Upper lobe of right lung (tissue), 1 donor: ENCODE measurements around the gene PRKCE. TPM values are rescaled to one million over a fixed set of nuclear protein-coding genes. Genes with fewer than 3 reads are reported as not detected.

ENCODE experiments used
- ATAC-seq: fragments of 200-7000 bp; cut with Tn5 transposase; one replicate; pipeline ENCODE4 v1.9.1; 2020; ENCODE audit warnings: mild to moderate bottlenecking, moderate library complexity
- DNase-seq: peaks from one replicate; pipeline ENCODE4 v3.0.0-alpha.2; 2020
- H3K27ac ChIP-seq: fragments of 200-600 bp; one replicate; pipeline ENCODE4 v1.8.0; 2022
- H3K27me3 ChIP-seq: fragments of 200-600 bp; one replicate; pipeline ENCODE4 v1.8.0; 2022; ENCODE audit warnings: mild to moderate bottlenecking
- H3K36me3 ChIP-seq: fragments of 200-600 bp; one replicate; pipeline ENCODE4 v1.8.0; 2022
- H3K4me1 ChIP-seq: fragments of 200-600 bp; one replicate; pipeline ENCODE4 v1.8.0; 2022
- H3K4me3 ChIP-seq: fragments of 200-600 bp; one replicate; pipeline ENCODE4 v1.8.0; 2022; ENCODE audit warnings: mild to moderate bottlenecking
- H3K9me3 ChIP-seq: fragments of 200-600 bp; one replicate; pipeline ENCODE4 v1.8.0; 2022
- intact Hi-C: fragments of 100-400 bp; cut with DNase I; formaldehyde crosslinking; loops from one replicate; pipeline ENCODE4 v1.11.0; 2022
- total RNA-seq: library from RNA; stranded (reverse); fragmentation: NEBNext Ultra II Directional; extraction: Animal tissue kit (Norgen Biotek cat#: 25700); gene quantifications from one replicate; pipeline ENCODE4 v1.2.1, GENCODE V29; 2021
- TF ChIP-seq, protein P1 (sequence below): fragments of 200-600 bp; IDR thresholded peaks from one replicate; pipeline ENCODE4 v1.8.0; 2022; ENCODE audit warnings: antibody characterized with exemption
- donor health status: DM: no; HTN: yes; CAD: no; lungs with severe emphysema.

The PRKCE gene
- total RNA-seq, 1 donor from 2014 or later, result 65.6 TPM

DNA sequence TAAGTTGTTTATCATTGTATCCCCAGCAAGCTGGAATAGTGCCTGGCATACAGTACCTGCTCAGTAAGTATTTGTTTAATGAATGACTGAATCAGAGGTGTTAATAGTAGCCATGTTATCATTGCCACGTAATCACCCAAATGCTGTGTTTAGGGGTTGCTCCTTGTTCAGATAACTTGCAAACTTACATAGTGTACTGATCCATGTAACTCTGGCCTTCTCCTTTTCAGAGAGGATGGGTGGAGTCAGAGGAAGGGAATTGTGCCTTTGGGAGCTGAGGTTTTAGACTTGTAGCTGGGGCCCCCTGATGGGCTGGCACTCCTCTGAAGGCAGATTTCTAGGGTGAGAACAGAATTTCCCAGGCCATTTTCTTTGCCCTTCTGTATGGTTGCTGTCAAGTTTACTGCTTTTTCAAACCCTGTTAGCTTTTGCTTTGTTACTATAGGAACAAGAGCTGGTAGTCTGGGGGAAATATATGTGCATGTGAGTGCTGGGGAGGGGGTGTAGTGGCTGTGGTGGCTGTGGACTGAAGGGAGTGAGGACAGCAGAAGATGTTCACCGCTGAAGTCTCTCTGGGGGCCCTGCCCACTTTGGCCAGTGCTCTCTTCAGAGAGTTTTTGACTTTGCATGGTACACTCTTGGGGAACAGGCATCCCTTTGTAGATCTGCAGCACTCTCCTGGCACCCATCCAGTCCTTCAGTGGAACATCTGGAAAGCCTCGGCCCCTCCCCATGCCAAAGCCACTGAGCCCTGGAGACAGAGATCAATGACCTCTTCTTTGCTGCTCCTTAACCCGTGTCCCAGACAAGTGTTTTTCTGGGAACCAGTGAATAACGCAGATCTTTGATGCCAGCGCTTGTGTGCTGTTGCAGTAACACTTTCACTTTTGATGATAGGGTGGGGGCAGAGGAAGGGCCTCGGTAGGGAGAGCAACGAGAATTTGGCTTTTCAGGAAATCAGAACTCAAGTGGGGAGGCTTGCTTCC is 209.0 kb downstream of the PRKCE start:
- Histone ChIP-seq H3K36me3 (no peaks in the 10 kb centered on the region), H3K4me3 (peak overlapping the region; percentile 36), H3K4me1 (peaks cover 22% of the 10 kb centered on the region), H3K9me3 (no peaks in the 10 kb centered on the region), H3K27ac (peak overlapping the region; percentile 60), H3K27me3 (no peaks in the 10 kb centered on the region)
- ATAC-seq, result peak; percentile 82
- intact Hi-C loops, result no loop called here
- no peak for DNase-seq
- TF ChIP-seq, protein P1, sequence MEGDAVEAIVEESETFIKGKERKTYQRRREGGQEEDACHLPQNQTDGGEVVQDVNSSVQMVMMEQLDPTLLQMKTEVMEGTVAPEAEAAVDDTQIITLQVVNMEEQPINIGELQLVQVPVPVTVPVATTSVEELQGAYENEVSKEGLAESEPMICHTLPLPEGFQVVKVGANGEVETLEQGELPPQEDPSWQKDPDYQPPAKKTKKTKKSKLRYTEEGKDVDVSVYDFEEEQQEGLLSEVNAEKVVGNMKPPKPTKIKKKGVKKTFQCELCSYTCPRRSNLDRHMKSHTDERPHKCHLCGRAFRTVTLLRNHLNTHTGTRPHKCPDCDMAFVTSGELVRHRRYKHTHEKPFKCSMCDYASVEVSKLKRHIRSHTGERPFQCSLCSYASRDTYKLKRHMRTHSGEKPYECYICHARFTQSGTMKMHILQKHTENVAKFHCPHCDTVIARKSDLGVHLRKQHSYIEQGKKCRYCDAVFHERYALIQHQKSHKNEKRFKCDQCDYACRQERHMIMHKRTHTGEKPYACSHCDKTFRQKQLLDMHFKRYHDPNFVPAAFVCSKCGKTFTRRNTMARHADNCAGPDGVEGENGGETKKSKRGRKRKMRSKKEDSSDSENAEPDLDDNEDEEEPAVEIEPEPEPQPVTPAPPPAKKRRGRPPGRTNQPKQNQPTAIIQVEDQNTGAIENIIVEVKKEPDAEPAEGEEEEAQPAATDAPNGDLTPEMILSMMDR, result no peak

DNA sequence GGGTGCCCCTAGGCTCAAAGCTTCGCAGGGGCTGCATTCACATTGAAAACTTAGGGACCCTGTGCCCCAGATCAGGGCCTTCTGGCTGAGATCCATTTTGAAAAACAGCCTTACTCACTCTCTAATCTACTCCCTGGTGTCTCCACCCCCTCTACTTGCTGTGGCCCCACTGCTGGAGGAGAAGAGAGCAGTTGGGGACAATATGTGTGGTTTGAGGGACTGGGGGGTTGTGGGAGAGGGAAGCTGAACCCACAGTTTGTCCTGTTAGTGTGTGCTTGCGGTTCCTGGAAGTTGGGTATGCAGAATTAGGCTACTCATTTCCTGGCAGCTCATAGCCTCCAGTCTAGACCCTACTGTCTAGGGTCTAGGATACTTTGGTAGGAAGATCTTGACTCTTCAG is 211.4 kb downstream of the PRKCE start:
- Histone ChIP-seq H3K36me3 (no peaks in the 10 kb centered on the region), H3K27ac (no peak overlapping the region), H3K4me1 (peaks cover 22% of the 10 kb centered on the region), H3K9me3 (no peaks in the 10 kb centered on the region), H3K27me3 (no peaks in the 10 kb centered on the region), H3K4me3 (no peak overlapping the region)
- TF ChIP-seq, protein P1, result no peak
- ATAC-seq (peak; percentile 64), DNase-seq (no peak)
- intact Hi-C loops, result no loop called here

- H3K36me3 ChIP-seq, result no peaks in the 10 kb centered on the region
- no peak overlapping the region for H3K4me3 ChIP-seq
- H3K9me3 ChIP-seq, result no peaks in the 10 kb centered on the region
- intact Hi-C loops, result no loop called here
- H3K27ac ChIP-seq, result no peak overlapping the region
- DNase-seq (no peak), ATAC-seq (no peak)
- H3K27me3 ChIP-seq, result no peaks in the 10 kb centered on the region
- peaks cover 22% of the 10 kb centered on the region for H3K4me1 ChIP-seq
- TF ChIP-seq, protein P1, result no peak
Observed at GRCh38 chr2:45864121-45864520, 212.6 kb downstream of the PRKCE start.

GRCh38 chr2:45867349-45867748 is 215.9 kb downstream of the PRKCE start:
- ATAC-seq (no peak), DNase-seq (no peak)
- intact Hi-C loops, result no loop called here
- Histone ChIP-seq H3K27ac (no peak overlapping the region), H3K4me1 (no peaks in the 10 kb centered on the region), H3K36me3 (no peaks in the 10 kb centered on the region), H3K9me3 (no peaks in the 10 kb centered on the region), H3K27me3 (no peaks in the 10 kb centered on the region), H3K4me3 (no peak overlapping the region)
- TF ChIP-seq, protein P1, result no peak

DNA sequence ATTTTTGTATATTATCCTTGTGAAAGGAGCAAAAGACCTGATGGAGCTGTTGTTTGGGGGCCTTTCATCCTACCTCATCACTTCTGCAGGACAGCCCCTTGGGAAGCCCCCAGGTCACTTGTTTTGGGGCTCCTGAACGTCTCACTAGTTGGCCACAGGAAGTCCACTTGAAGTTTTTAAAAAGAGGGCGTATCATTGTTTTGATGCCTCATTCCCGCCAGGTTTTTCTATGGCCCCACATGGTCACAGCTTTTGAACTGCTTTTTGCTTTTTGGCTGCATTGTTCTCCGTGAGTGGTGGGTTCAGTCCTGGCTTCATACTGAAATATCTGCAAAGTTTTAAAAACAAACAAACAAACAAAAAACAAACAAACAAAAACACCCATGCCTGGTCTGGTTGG is 216.3 kb downstream of the PRKCE start:
- no peaks in the 10 kb centered on the region for H3K4me1 ChIP-seq
- no peak for ATAC-seq
- DNase-seq, result no peak
- H3K4me3 ChIP-seq, result no peak overlapping the region
- H3K27ac ChIP-seq, result no peak overlapping the region
- intact Hi-C loops, result no loop called here
- H3K9me3 ChIP-seq, result no peaks in the 10 kb centered on the region
- H3K36me3 ChIP-seq, result no peaks in the 10 kb centered on the region
- no peaks in the 10 kb centered on the region for H3K27me3 ChIP-seq
- TF ChIP-seq, protein P1, result no peak
